Measurements from ENCODE around the gene PLD6. TPM values are rescaled to one million over a fixed set of nuclear protein-coding genes. Genes with fewer than 3 reads are reported as not detected.
A peak's percentile ranks its signal among the peaks of the same experiment; 100 is the strongest.
"Not testable (repeated sequence)": the region's sequence is repeated elsewhere in the genome, so short reads cannot be mapped to it uniquely, and the experiment has no call there.

Gene PLD6
- 1.9 and 3.5 TPM in 2 replicates for total RNA-seq

- peak; percentile 26 for DNase-seq (ENCODE audit: low read depth)
Measured at GRCh38 chr17:17206124-17206912, at the start of gene PLD6. Gene PLD6, minus strand, starts transcription at chr17:17206333. Its CDS starts 47 bp downstream, at chr17:17206286.

- not testable (repeated sequence) for DNase-seq (ENCODE audit: low read depth)
Measured at GRCh38 chr17:17255689-17256088, 49.6 kb upstream of the PLD6 start.

- no peak for DNase-seq (ENCODE audit: low read depth)
Measured at GRCh38 chr17:17254036-17254435, 47.9 kb upstream of the PLD6 start.

- DNase-seq (ENCODE audit: low read depth) = no peak
Measured at GRCh38 chr17:17253406-17253805, 47.3 kb upstream of the PLD6 start.

- DNase-seq (ENCODE audit: low read depth) = no peak
Measured at GRCh38 chr17:17252149-17252661, 46.1 kb upstream of the PLD6 start.

GRCh38 chr17:17246879-17247278, 40.7 kb upstream of the PLD6 start:
- DNase-seq (ENCODE audit: low read depth) = no peak

GRCh38 chr17:17243163-17243562, 37.0 kb upstream of the PLD6 start:
- no peak for DNase-seq (ENCODE audit: low read depth)

- DNase-seq (ENCODE audit: low read depth) = no peak
Measured at GRCh38 chr17:17242246-17242645, 36.1 kb upstream of the PLD6 start.

- DNase-seq (ENCODE audit: low read depth) = no peak
Measured at GRCh38 chr17:17241656-17242055, 35.5 kb upstream of the PLD6 start.

GRCh38 chr17:17239832-17240231, 33.7 kb upstream of the PLD6 start:
- DNase-seq (ENCODE audit: low read depth) = no peak

GRCh38 chr17:17237026-17237799, 31.1 kb upstream of the PLD6 start, which contains the start of gene FLCN:
Gene FLCN, minus strand, starts transcription at chr17:17237168. Its CDS starts 9,031 bp downstream, at chr17:17228137.
- peak; percentile 65 for DNase-seq (ENCODE audit: low read depth)

GRCh38 chr17:17236295-17237025, 30.3 kb upstream of the PLD6 start:
- peak; percentile 28 for DNase-seq (ENCODE audit: low read depth)

GRCh38 chr17:17235212-17236174, 29.4 kb upstream of the PLD6 start:
- DNase-seq (ENCODE audit: low read depth) = peak; percentile 57

GRCh38 chr17:17232303-17232621, 26.1 kb upstream of the PLD6 start:
- no peak for DNase-seq (ENCODE audit: low read depth)

GRCh38 chr17:17231621-17232302, 25.6 kb upstream of the PLD6 start:
- no peak for DNase-seq (ENCODE audit: low read depth)

GRCh38 chr17:17229416-17230384, 23.6 kb upstream of the PLD6 start:
- DNase-seq (ENCODE audit: low read depth) = no peak

- no peak for DNase-seq (ENCODE audit: low read depth)
Measured at GRCh38 chr17:17228521-17229279, 22.6 kb upstream of the PLD6 start.

All from renal cortical epithelial cell (primary cell).